Stomach (tissue), 9 donors: ENCODE measurements around the gene NR2F2. TPM values are rescaled to one million over a fixed set of nuclear protein-coding genes. Genes with fewer than 3 reads are reported as not detected.
"Not testable (repeated sequence)": the region's sequence is repeated elsewhere in the genome, so short reads cannot be mapped to it uniquely, and the experiment has no call there.

Source experiments
- DNase-seq, 2 donors: peaks; one replicate each; pipeline versions ENCODE4 v3.0.0 to v3.0.0-alpha.2; 2013 to 2019
- H3K27ac ChIP-seq, 5 donors: fragments of 200-600 bp in 4 of 5; sonication (generic) in 4 of 5; one replicate each; pipeline ENCODE4 v1.5.1; 2013 to 2019; ENCODE audit warnings: mild to moderate bottlenecking in 1 of 5, moderate library complexity in 1 of 5
- H3K27me3 ChIP-seq, 3 donors: fragments of 200-600 bp; sonication (generic); one replicate each; pipeline ENCODE4 v1.5.1; 2017 to 2019; ENCODE audit warnings: mixed run types in 1 of 3
- H3K36me3 ChIP-seq, 4 donors: fragments of 200-600 bp; sonication (generic); 1 replicate in 3 of 4; 2 replicates in 1 of 4; pipeline ENCODE4 v1.5.1; 2016 to 2019
- H3K4me1 ChIP-seq, 4 donors: fragments of 200-600 bp; sonication (generic); one replicate each; pipeline ENCODE4 v1.5.1; 2016 to 2019
- H3K4me3 ChIP-seq, 4 donors: fragments of 200-600 bp; sonication (generic) in 3 of 4; one replicate each; pipeline ENCODE4 v1.5.1; 2016 to 2019; ENCODE audit warnings: mild to moderate bottlenecking in 1 of 4
- H3K9me3 ChIP-seq, 4 donors: fragments of 200-600 bp; sonication (generic); one replicate each; pipeline ENCODE4 v1.5.1; 2016 to 2019
- EP300 ChIP-seq: sonication (generic); formaldehyde crosslinking; IDR thresholded peaks from one replicate; pipeline ENCODE4 v1.6.1; 2017; ENCODE audit warnings: antibody characterized with exemption
- POLR2A ChIP-seq, 4 donors: fragments of 450-650 bp; IDR thresholded peaks; one replicate each; pipeline ENCODE4 v1.6.1; 2016; ENCODE audit warnings: antibody characterized with exemption in 4 of 4, control low read depth in 2 of 4, mild to moderate bottlenecking in 1 of 4, moderate library complexity in 1 of 4
- POLR2AphosphoS5 ChIP-seq, 3 donors: sonication (generic); formaldehyde crosslinking; IDR thresholded peaks; one replicate each; pipeline ENCODE4 v1.6.1; 2016; ENCODE audit warnings: antibody characterized with exemption in 3 of 3
- WGBS, 5 donors: extraction: QIAGEN DNeasy Blood & Tissue Kit in 3 of 5; methylation state at CpG; one replicate each; pipeline versions ENCODE4 v1.1.5 to v1.1.7; 2013 to 2018; 5-methylcytosine and 5-hydroxymethylcytosine counted together
- intact Hi-C: fragments of 100-400 bp; cut with DNase I; formaldehyde crosslinking; loops from one replicate; pipeline ENCODE4 v1.15.1; 2023; ENCODE audit warnings: low total_unique reads
- polyA plus RNA-seq, 3 donors: library from polyadenylated mRNA; stranded (reverse); fragments of 200-250 nt; gene quantifications; one replicate each; pipeline ENCODE4 v1.2.3, GENCODE V29; 2013
- total RNA-seq, 5 donors: library from RNA; depleted of rRNA; stranded (reverse); fragments of >200 nt; gene quantifications; one replicate each; pipeline versions ENCODE4 v1.1.0 to v1.2.3, GENCODE V29; 2014 to 2016
- TF ChIP-seq, protein P1 (sequence below), 7 experiments: fragments of 450-650 bp in 4 of 7; fragments of 200-600 bp in 3 of 7; sonication (generic) in 3 of 7; IDR thresholded peaks; one replicate each; pipeline ENCODE4 v1.5.1; 2016 to 2019; ENCODE audit warnings: antibody characterized with exemption in 7 of 7, control low read depth in 2 of 7, mild to moderate bottlenecking in 1 of 7
- donor health status: healthy with polysubstance abuse.
- donor health status: Bipolar disorder and iron deficiency.
- donor health status: healthy.

The NR2F2 gene
- total and polyA plus RNA-seq, 8 donors: 30.9 to 96.2 (median 43.5) TPM

DNA sequence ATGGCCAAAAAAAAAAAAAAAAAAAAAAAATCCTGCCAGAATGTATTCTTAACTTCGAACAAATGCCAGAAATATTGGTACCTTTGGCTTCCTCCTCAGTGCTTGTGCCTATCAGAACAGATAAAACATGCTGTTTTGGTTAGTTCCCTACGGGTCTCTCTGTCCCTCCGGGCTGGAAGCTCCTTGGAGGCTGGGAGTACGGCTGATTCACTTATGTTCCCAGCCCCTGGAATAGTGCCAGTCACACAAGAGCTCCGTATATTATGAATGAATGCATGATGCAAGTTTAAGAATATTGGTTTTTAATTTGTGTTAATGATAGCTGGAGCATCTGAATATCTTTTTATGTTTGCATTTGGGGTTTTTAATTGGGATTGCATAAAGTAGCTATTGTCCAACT, 44.0 kb downstream of the NR2F2 start:
- Histone ChIP-seq H3K4me1 (peaks cover 0 to 26% (median 6%) of the 10 kb centered on the region in 4 donors), H3K27ac (no peak overlapping the region), H3K27me3 (peaks cover 0 to 6% (median 0%) of the 10 kb centered on the region in 3 donors), H3K4me3 (no peak overlapping the region), H3K9me3 (no peaks in the 10 kb centered on the region), H3K36me3 (no peaks in the 10 kb centered on the region)
- no peak for DNase-seq
- intact Hi-C loops: no loop called here
- 38 to 66% (median 60%) methylated on average over 5 of the region's 5 CpGs for WGBS, 5 donors
- TF ChIP-seq POLR2A (IDR thresholded peaks at IDR 0.05) (no peak), EP300 (no peak), POLR2AphosphoS5 (IDR thresholded peaks at IDR 0.05) (no peak)
- TF ChIP-seq, protein P1, sequence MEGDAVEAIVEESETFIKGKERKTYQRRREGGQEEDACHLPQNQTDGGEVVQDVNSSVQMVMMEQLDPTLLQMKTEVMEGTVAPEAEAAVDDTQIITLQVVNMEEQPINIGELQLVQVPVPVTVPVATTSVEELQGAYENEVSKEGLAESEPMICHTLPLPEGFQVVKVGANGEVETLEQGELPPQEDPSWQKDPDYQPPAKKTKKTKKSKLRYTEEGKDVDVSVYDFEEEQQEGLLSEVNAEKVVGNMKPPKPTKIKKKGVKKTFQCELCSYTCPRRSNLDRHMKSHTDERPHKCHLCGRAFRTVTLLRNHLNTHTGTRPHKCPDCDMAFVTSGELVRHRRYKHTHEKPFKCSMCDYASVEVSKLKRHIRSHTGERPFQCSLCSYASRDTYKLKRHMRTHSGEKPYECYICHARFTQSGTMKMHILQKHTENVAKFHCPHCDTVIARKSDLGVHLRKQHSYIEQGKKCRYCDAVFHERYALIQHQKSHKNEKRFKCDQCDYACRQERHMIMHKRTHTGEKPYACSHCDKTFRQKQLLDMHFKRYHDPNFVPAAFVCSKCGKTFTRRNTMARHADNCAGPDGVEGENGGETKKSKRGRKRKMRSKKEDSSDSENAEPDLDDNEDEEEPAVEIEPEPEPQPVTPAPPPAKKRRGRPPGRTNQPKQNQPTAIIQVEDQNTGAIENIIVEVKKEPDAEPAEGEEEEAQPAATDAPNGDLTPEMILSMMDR (IDR thresholded peaks at IDR 0.05): no peak

DNA sequence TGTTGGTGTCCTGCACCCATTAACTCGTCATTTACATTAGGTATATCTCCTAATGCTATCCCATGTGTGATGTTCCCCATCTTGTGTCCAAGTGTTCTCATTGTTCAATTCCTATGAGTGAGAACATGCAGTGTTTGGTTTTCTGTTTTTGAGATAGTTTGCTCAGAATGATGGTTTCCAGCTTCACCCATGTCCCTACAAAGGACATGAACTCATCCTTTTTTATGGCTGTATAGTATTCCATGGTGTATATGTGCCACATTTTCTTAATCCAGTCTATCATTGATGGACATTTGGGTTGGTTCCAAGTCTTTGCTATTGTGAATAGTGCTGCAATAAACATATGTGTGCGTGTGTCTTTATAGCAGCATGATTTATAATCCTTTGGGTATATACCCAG, 49.1 kb downstream of the NR2F2 start:
- H3K9me3 ChIP-seq, intact Hi-C loops, H3K27ac ChIP-seq, H3K4me3 ChIP-seq, H3K27me3 ChIP-seq, H3K36me3 ChIP-seq, DNase-seq: not testable (repeated sequence)
- WGBS, 5 donors: 70 to 95% (median 92%) methylated on average over 1 of the region's 2 CpGs
- H3K4me1 ChIP-seq: peaks cover 0 to 12% (median 2%) of the 10 kb centered on the region in 4 donors

DNA sequence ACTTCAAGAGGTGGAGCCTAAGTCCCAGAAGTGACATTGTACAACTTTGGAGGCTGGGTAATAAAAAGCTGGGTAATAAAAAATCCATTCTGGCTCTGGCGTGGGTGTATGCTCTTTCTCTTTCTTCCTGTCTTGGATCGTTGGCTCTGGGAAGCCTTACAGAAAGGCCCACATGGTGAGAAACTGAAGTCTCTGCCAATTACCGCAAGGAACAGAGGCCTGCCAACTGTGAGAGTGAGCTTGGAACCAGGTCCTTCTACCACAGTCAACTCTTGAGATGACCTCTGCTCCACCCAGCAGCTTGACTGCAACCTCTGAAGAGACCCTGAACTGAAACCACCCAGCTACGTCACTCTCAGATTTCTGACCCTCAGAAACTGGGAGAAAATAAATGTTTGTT, 51.0 kb downstream of the NR2F2 start:
- DNase-seq: peak in 1 of 2 donors; percentile 36
- intact Hi-C loops: no loop called here
- Histone ChIP-seq H3K27ac (peak overlapping the region in 3 of 5 donors; percentile 9 to 58 (median 43)), H3K4me1 (peaks cover 0 to 12% (median 2%) of the 10 kb centered on the region in 4 donors), H3K36me3 (no peaks in the 10 kb centered on the region), H3K4me3 (no peak overlapping the region), H3K27me3 (no peaks in the 10 kb centered on the region), H3K9me3 (peaks cover 0 to 8% (median 2%) of the 10 kb centered on the region in 4 donors)
- TF ChIP-seq, protein P1 (IDR thresholded peaks at IDR 0.05): no peak
- TF ChIP-seq POLR2AphosphoS5 (IDR thresholded peaks at IDR 0.05) (no peak), EP300 (no peak), POLR2A (IDR thresholded peaks at IDR 0.05) (no peak)
- WGBS, 5 donors: 19 to 45% (median 31%) methylated on average over 4 of the region's 4 CpGs

DNA sequence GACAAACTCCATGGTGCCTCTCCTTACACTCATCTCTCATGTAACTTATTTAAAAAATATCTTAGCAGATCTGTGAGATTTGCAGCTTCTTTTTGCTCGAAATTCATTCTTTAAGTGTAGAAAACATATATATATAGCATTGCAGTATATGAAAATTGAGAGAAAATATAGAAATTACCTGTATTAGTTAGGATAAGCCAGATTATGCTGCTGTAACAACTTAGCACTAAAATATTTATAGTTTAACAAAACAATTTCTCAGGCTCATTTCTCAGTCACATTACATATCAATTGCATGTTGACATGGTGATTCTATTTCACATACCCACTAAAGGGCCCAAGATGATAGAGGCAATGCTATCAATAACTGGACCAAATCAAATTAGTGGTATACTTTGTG, 54.7 kb downstream of the NR2F2 start:
- Histone ChIP-seq H3K4me3 (no peak overlapping the region), H3K36me3 (no peaks in the 10 kb centered on the region), H3K9me3 (peaks cover 0 to 8% (median 2%) of the 10 kb centered on the region in 4 donors), H3K4me1 (peaks cover 0 to 16% (median 6%) of the 10 kb centered on the region in 4 donors), H3K27me3 (no peaks in the 10 kb centered on the region), H3K27ac (no peak overlapping the region)
- intact Hi-C loops: no loop called here
- WGBS, 5 donors: 73 to 84% (median 82%) methylated on average over 1 of the region's 1 CpG
- no peak for DNase-seq
- TF ChIP-seq, protein P1 (IDR thresholded peaks at IDR 0.05): no peak
- TF ChIP-seq POLR2AphosphoS5 (IDR thresholded peaks at IDR 0.05) (no peak), EP300 (no peak), POLR2A (IDR thresholded peaks at IDR 0.05) (no peak)

DNA sequence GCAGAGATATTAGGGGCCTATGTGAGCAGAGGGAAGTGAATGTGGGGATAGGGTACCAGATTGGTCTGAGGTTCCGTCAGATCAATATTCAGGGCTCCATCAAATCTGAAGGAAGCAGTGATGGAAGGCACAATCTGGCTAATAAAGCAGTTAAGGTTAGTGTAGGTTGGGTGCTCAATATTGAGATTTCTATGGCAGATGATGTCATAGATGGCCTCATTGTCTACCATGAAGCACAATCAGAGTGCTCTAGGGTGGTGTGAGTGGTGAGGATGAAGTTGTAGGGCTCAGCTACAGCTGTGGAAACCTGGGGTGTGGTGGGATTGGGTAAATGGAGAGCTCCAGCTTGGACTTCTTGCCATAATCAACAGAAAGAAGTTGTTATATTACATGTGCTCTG, 58.2 kb downstream of the NR2F2 start:
- Histone ChIP-seq H3K27ac (no peak overlapping the region), H3K9me3 (peaks cover 0 to 8% (median 2%) of the 10 kb centered on the region in 4 donors), H3K4me1 (peaks cover 0 to 30% (median 11%) of the 10 kb centered on the region in 4 donors), H3K4me3 (no peak overlapping the region), H3K36me3 (no peaks in the 10 kb centered on the region), H3K27me3 (no peaks in the 10 kb centered on the region)
- no peak for DNase-seq
- WGBS, 5 donors: 3 to 95% (median 49%) methylated on average over 1 of the region's 1 CpG
- intact Hi-C loops: no loop called here
- TF ChIP-seq, protein P1 (IDR thresholded peaks at IDR 0.05): no peak
